ENCODE measurements around the gene RAVER1.
"Not testable (repeated sequence)": the region's sequence is repeated elsewhere in the genome, so short reads cannot be mapped to it uniquely, and the experiment has no call there.

The RAVER1 gene

GRCh38 chr19:10284065-10284959 lies 49.0 kb downstream of the RAVER1 start:
- no peak for TF ChIP-seq CTCF (conservative IDR thresholded peaks at IDR 0.05)
- TF ChIP-seq ZFX (IDR thresholded peaks at IDR 0.05): no peak
- no peak overlapping the region for H3K27ac ChIP-seq

- TF ChIP-seq CTCF (conservative IDR thresholded peaks at IDR 0.05): no peak
- TF ChIP-seq ZFX (IDR thresholded peaks at IDR 0.05): no peak
- no peak overlapping the region for H3K27ac ChIP-seq
Observed at GRCh38 chr19:10283301-10284064, 49.8 kb downstream of the RAVER1 start.

GRCh38 chr19:10282043-10282442 lies 51.3 kb downstream of the RAVER1 start:
- not testable (repeated sequence) for H3K27ac ChIP-seq

- no peak for TF ChIP-seq CTCF (conservative IDR thresholded peaks at IDR 0.05)
- no peak for TF ChIP-seq ZFX (IDR thresholded peaks at IDR 0.05)
- H3K27ac ChIP-seq: no peak overlapping the region
Observed at GRCh38 chr19:10279737-10280442, 53.4 kb downstream of the RAVER1 start.

GRCh38 chr19:10278935-10279334 lies 54.4 kb downstream of the RAVER1 start:
- H3K27ac ChIP-seq: no peak overlapping the region
- TF ChIP-seq ZFX (IDR thresholded peaks at IDR 0.05): no peak

GRCh38 chr19:10277795-10278589 lies 55.3 kb downstream of the RAVER1 start:
- no peak for TF ChIP-seq CTCF (conservative IDR thresholded peaks at IDR 0.05)
- TF ChIP-seq ZFX (IDR thresholded peaks at IDR 0.05): no peak
- no peak overlapping the region for H3K27ac ChIP-seq

GRCh38 chr19:10274589-10274988 lies 58.7 kb downstream of the RAVER1 start:
- TF ChIP-seq ZFX (IDR thresholded peaks at IDR 0.05) (no peak), CTCF (conservative IDR thresholded peaks at IDR 0.05) (no peak)
- no peak overlapping the region for H3K27ac ChIP-seq
